HG03135 (cell line): ENCODE data around the gene BNC2.

ENCODE experiments used
- ATAC-seq: cut with Tn5 transposase; IDR thresholded peaks from one replicate; pipeline ENCODE4 v1.9.1; 2021; ENCODE audit warnings: mild to moderate bottlenecking, moderate library complexity; ENCODE audit not compliant: unreplicated experiment

The BNC2 gene

DNA sequence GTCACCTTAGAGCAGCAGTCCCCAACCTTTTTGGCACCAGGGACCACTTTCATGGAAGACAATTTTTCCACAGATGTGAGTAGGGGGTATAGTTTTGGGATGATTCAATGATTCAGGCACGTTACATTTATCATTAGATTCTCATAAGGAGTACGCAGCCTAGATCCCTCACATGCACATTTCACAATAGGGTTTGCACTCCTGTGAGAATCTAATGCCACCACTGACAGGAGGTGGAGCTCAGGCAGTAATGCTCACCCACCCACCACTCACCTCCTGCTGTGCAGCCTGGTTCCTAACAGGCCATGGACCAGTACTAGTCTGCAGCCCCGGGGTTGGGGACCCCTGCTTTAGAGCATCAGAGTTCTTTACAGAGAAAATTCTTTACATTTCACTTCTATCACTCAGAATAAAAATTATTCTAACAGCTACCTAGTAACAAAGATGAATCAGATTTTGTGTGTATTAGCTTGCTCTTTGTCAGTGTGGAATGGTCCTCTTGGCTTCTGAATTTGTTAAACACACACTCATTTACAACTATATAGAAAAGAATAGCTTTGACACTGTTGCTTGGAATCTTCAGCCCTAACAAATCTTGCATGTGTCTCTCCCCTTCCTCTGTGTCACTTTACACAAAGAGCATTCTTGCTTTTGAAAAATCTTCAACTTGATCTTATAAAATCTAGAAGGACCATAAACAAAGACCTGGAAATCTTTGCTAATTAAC is 438.6 kb downstream of the BNC2 start:
- ATAC-seq: no peak

DNA sequence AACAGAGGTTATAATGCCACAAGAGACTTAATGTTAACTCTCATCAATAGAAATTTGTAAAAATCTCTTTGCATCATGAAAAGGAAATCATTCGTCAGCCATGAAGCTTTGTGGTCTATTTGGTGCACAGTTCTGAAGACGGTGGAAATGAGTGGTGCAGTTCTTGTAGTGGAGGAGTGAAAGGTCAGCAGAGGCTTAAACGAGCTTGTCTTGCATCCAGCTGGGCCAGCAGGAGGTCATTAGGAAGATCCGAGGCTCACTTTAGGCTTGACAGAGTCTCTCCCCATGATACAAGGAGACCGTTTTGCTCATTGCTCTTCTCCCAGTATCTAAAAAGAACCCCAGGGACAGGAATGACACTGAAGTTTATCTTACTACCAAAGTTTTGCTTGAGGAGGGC is 440.8 kb downstream of the BNC2 start:
- ATAC-seq: no peak

GRCh38 chr9:16427873-16428427 is 442.5 kb downstream of the BNC2 start:
- ATAC-seq: no peak

DNA sequence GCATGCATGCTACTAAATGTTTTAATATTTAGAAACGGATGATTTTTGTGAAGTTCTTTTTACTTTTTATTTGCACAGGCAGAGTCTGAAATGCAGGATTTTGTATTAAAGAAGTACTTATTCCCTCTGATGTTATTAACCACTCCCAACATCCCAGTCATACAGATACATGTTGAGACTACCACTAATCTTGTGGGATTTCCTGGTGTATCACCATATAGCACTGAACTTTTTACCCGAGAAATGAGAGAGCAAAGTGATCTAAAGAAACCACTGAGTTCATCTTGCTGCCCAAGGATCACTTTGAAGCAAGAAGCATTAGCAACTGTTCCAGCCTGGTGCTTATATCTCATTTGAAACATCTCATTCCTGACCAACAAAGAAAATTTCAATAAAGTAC is 443.8 kb downstream of the BNC2 start:
- no peak for ATAC-seq

DNA sequence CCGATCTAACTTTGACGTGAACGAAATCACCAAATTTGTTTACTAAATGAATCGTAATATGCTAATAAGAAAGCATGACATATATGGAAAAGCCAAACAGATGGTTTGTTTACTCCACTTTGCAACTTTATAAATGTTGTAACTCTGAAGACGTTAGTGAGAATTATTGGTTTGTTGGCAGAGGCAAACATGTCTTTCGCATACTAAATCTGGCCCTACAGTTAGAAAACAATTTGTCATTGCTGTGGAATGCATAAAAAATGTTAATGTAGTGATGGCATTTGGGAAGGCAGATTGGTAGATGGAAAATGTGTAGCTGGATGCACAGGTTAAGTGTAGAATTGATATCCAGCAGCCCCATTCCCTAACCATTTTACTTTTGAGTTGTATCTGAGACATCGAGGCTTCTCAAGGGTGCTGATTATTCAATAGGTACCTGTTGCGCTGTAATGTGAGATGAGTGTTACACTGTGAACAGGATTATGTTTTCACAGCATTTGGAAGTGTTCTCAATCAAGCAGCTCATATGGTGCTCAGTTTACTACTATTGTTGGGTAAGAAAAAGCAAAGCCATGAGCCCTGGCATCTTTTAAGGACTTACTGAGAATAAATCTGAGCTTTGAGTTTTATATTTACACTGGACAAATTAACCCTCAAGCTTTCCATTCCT is 444.8 kb downstream of the BNC2 start:
- ATAC-seq: no peak

GRCh38 chr9:16422114-16422513 is 448.4 kb downstream of the BNC2 start:
- no peak for ATAC-seq

DNA sequence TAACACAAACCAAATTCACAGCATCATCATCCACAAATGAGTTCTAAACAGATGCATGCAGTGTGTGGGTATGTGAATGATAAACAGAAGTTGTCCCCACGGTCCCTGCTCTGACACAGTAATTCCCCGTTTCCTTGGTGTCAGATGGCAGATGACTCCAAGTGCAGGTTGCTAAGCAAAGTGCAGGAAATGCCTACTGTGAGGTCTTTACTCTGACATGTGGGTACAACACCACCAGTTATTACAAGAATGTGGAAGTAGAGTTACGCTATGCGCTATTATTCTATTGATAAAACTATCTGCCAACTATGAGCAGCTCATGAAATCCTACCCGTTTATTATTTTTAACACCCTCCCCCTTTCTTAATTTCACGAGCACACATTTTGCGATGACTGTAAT is 448.9 kb downstream of the BNC2 start:
- ATAC-seq: no peak

DNA sequence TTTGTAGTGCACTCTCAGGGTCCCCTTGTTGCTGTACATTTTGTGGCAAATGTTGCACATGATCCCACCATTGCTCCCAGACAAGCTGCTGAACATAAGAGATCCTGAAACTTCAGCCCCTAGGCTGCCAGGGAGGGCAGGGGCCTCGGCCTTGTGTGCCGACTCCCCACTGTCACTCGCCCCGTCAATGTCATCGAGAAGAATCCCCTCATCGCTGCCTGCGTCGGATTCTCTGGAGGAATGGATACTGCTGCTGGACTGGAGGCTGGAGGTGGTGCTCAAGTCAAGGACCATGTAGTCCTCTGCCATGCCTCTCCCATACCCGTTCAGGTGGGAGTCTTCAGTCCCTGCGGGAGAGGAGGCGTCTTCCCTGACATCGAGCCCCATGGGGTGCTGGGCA is 451.3 kb downstream of the BNC2 start:
- ATAC-seq: no peak

DNA sequence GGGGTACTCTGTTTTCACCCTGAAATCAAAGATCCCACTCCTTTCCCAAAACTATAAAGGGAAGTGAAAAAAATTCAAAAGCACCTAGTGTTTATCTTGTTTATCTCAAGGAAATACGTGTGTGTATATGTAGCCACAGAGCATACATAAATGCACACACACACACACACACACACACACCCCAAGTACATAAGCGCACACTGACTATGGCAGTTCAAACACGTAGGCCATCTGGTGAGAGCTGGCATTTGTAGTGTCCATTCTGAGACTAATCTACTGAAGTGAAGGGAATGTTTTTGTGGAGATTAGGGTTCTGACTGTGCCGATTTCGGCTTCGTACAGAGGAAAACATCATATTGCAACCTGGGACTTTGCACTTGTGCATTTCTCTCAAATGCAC is 451.7 kb downstream of the BNC2 start:
- ATAC-seq: no peak

DNA sequence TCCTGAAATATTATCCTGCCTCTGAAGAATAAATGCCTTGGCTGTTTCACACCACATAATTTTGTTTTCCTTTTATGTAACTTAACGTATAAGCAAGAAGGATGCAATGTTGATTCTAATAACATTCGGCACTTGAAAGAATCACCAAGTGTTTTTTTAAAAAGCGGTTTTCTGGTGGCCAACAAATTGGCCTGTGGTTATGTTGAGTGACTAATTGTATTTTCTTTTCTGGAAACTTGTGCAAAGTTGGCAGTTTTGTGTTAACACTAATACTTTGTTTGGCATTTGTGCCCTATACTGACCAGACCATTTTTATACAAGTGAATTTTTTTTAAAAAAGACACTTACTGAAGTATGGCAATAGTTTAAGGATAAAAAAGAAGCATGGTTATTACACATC is 452.7 kb downstream of the BNC2 start:
- no peak for ATAC-seq

DNA sequence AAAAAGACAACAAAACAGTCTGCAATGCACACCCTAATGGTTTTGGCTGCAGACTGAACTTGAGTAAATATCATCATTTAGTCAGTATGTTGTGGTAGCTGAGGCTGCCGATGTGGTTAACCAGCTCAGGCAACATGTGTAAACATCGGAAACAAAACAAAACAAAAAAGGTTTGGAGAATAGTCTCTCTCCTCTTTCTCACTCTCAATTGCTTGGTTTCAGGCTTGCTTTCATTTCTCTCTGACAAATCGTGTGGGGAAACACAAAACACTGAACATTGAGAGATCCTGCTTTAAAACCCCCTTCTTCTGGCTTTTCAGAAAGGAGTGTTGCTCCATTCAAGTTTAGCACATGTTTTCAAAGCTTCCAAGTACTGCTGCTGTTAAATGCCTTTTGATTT is 453.3 kb downstream of the BNC2 start:
- ATAC-seq: no peak

DNA sequence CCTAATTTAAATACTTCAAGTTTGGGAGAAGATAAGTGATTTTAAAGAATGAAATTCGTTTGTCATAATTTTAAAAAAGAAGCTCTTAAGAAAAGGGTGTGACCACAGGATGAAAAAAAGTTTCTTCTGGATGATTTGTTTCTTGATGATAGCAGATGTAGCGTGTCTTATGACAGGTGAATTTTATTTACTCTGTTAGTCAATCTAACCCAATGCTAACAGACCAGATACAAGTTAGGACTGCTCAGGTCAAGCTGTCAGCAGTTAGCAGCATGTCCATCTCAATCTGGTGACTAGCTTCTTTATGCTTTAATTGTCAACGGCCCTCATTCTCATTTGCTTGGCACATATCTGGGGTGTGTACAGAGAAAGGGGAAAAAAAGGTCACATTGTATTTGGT is 456.0 kb downstream of the BNC2 start:
- ATAC-seq: no peak

DNA sequence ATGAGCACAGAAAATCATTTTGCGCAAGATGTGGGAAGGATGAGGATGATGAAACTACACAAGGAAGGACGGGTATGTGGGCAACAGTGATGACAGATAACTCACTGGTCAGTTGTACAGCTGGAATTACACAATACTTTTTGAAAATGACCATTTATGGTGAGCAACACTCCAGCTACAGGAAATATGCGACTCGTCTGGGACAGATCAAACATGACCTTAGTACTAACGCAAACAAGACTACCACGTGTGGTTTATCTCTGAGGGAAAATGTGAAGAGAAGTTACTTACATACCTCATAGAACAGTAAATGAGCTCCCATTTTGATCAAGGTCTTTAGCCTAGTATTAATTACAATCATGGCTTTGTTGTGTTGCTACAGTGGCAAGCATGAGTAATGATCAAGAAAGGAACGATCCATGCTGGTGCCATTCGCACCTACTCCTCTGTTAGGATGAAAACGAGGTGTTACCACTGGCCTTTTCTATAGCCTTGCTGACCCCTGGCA is 456.9 kb downstream of the BNC2 start:
- no peak for ATAC-seq

GRCh38 chr9:16412740-16413139 is 457.7 kb downstream of the BNC2 start:
- ATAC-seq: no peak

- no peak for ATAC-seq
Observed at GRCh38 chr9:16411311-16411710, 459.2 kb downstream of the BNC2 start.

GRCh38 chr9:16410601-16411280 is 459.7 kb downstream of the BNC2 start:
- no peak for ATAC-seq

DNA sequence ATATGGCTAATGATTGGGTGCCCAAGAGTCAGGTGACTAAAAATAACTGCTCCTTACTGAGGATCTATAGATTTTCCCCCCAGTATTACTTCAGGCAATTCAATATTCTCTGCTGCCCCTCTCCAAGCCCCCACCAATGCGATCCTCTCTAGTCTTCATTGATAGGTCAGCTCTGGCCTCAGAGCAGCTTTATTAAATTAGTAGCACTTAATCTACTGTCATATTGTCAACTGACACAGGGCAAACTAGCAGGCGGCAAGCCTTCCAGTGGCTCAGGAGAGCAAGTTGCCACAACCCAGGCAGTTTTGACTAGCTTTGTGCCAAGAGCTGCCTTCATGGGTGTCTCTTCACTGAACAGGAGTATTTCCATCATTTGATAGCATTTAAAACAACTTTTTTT is 462.9 kb downstream of the BNC2 start:
- no peak for ATAC-seq

- no peak for ATAC-seq
Observed at GRCh38 chr9:16406526-16407225, 463.8 kb downstream of the BNC2 start.

GRCh38 chr9:16405421-16405820 is 465.0 kb downstream of the BNC2 start:
- ATAC-seq: no peak

- no peak for ATAC-seq
Observed at GRCh38 chr9:16401701-16402100, 468.8 kb downstream of the BNC2 start.

DNA sequence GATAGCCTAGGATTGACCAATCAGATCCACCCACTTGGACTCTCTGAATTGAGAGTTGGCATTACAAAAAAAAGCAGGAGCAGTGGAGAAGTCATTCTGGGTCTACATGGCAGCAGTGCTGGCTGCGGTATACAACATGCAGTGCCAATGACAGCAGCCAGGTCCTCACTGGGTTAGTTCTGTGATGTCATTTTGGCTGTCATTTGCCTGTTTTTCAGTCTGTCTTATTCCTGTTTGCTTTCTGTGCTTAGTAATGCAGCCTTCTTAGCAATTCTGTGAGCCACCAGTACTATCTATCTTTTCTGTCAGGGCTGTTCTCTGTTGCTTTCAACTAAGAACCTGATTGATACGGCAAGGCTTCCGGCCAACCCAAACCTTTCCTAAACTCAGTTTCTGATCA is 471.8 kb downstream of the BNC2 start:
- ATAC-seq: no peak
